GM18909 (cell line): ENCODE measurements around the gene HINT2.

Experiments used
- ATAC-seq: cut with Tn5 transposase; IDR thresholded peaks from one replicate; pipeline ENCODE4 v1.9.1; 2021; ENCODE audit warnings: mild to moderate bottlenecking; ENCODE audit not compliant: unreplicated experiment, poor library complexity

Gene HINT2

GRCh38 chr9:35813434-35814105 lies 1.3 kb downstream of the HINT2 start:
- ATAC-seq: no peak

- ATAC-seq: peak; percentile 72
Observed at GRCh38 chr9:35812025-35812602, 2.7 kb downstream of the HINT2 start, which contains the start of gene SPAG8. SPAG8 (minus strand) TSS chr9:35812262; CDS start chr9:35812147, 115 bp downstream.

GRCh38 chr9:35811381-35812024 lies 3.3 kb downstream of the HINT2 start:
- no peak for ATAC-seq

- ATAC-seq: no peak
Observed at GRCh38 chr9:35810122-35810521, 4.7 kb downstream of the HINT2 start.

- no peak for ATAC-seq
Observed at GRCh38 chr9:35808433-35808832, 6.4 kb downstream of the HINT2 start.

- ATAC-seq: no peak
Observed at GRCh38 chr9:35806101-35806500, 8.7 kb downstream of the HINT2 start.

GRCh38 chr9:35801328-35802128 lies 13.3 kb downstream of the HINT2 start:
- no peak for ATAC-seq

- no peak for ATAC-seq
Observed at GRCh38 chr9:35800530-35800929, 14.3 kb downstream of the HINT2 start.

- no peak for ATAC-seq
Observed at GRCh38 chr9:35798658-35799374, 16.0 kb downstream of the HINT2 start.

GRCh38 chr9:35797311-35798109 lies 17.3 kb downstream of the HINT2 start:
- no peak for ATAC-seq

GRCh38 chr9:35795695-35796094 lies 19.1 kb downstream of the HINT2 start:
- no peak for ATAC-seq

- no peak for ATAC-seq
Observed at GRCh38 chr9:35793461-35793860, 21.4 kb downstream of the HINT2 start.

- ATAC-seq: no peak
Observed at GRCh38 chr9:35792826-35793225, 22.0 kb downstream of the HINT2 start.

- ATAC-seq: no peak
Observed at GRCh38 chr9:35792024-35792813, 22.6 kb downstream of the HINT2 start.

- ATAC-seq: no peak
Observed at GRCh38 chr9:35791297-35791921, 23.4 kb downstream of the HINT2 start, which contains the start of gene NPR2. NPR2 (plus strand) TSS chr9:35791591; CDS start chr9:35792409, 818 bp downstream.

- no peak for ATAC-seq
Observed at GRCh38 chr9:35790385-35791296, 24.2 kb downstream of the HINT2 start.

- ATAC-seq: no peak
Observed at GRCh38 chr9:35790025-35790384, 24.8 kb downstream of the HINT2 start.
